GM19043 (cell line): ENCODE measurements around the gene INPP5A.
"Not testable (repeated sequence)": the region's sequence is repeated elsewhere in the genome, so short reads cannot be mapped to it uniquely, and the experiment has no call there.

Experiments used
- ATAC-seq: cut with Tn5 transposase; IDR thresholded peaks from one replicate; pipeline ENCODE4 v1.9.1; 2021; ENCODE audit warnings: low read depth; ENCODE audit not compliant: unreplicated experiment

INPP5A gene

GRCh38 chr10:132667342-132668047, 129.9 kb downstream of the INPP5A start:
- ATAC-seq = no peak

- ATAC-seq = no peak
Measured at GRCh38 chr10:132668048-132668394, 130.4 kb downstream of the INPP5A start.

GRCh38 chr10:132669208-132669861, 131.7 kb downstream of the INPP5A start:
- no peak for ATAC-seq

GRCh38 chr10:132670546-132671227, 133.1 kb downstream of the INPP5A start:
- no peak for ATAC-seq

GRCh38 chr10:132671228-132672154, 133.9 kb downstream of the INPP5A start:
- no peak for ATAC-seq

- ATAC-seq = not testable (repeated sequence)
Measured at GRCh38 chr10:132673746-132674145, 136.2 kb downstream of the INPP5A start.

- no peak for ATAC-seq
Measured at GRCh38 chr10:132674311-132674710, 136.7 kb downstream of the INPP5A start.

- no peak for ATAC-seq
Measured at GRCh38 chr10:132675031-132675740, 137.6 kb downstream of the INPP5A start.

- no peak for ATAC-seq
Measured at GRCh38 chr10:132676193-132676891, 138.8 kb downstream of the INPP5A start.

GRCh38 chr10:132677096-132677472, 139.5 kb downstream of the INPP5A start:
- no peak for ATAC-seq

GRCh38 chr10:132677473-132678227, 140.1 kb downstream of the INPP5A start:
- ATAC-seq = no peak

GRCh38 chr10:132678436-132679216, 141.0 kb downstream of the INPP5A start:
- no peak for ATAC-seq

GRCh38 chr10:132679217-132679595, 141.6 kb downstream of the INPP5A start:
- no peak for ATAC-seq

- no peak for ATAC-seq
Measured at GRCh38 chr10:132679640-132680039, 142.1 kb downstream of the INPP5A start.

GRCh38 chr10:132680741-132681140, 143.2 kb downstream of the INPP5A start:
- ATAC-seq = not testable (repeated sequence)

GRCh38 chr10:132681858-132682755, 144.5 kb downstream of the INPP5A start:
- no peak for ATAC-seq
